ENCODE data around the gene CAB39.

The CAB39 gene

GRCh38 chr2:230863442-230864121 is 150.9 kb downstream of the CAB39 start:
- no peak for DNase-seq (ENCODE audit: low spot score)

- DNase-seq (ENCODE audit: low spot score), result no peak
Observed at GRCh38 chr2:230864122-230864604, 151.5 kb downstream of the CAB39 start.

GRCh38 chr2:230864605-230865306 is 152.1 kb downstream of the CAB39 start, which contains the start of gene ITM2C:
TSS of gene ITM2C (plus strand) at chr2:230864942. CDS start at chr2:230865026, 84 bp downstream.
- peak; percentile 89 for DNase-seq (ENCODE audit: low spot score)

GRCh38 chr2:230865307-230865765 is 152.7 kb downstream of the CAB39 start:
- peak; percentile 45 for DNase-seq (ENCODE audit: low spot score)

GRCh38 chr2:230865766-230866755 is 153.4 kb downstream of the CAB39 start:
- peak; percentile 72 for DNase-seq (ENCODE audit: low spot score)

DNA sequence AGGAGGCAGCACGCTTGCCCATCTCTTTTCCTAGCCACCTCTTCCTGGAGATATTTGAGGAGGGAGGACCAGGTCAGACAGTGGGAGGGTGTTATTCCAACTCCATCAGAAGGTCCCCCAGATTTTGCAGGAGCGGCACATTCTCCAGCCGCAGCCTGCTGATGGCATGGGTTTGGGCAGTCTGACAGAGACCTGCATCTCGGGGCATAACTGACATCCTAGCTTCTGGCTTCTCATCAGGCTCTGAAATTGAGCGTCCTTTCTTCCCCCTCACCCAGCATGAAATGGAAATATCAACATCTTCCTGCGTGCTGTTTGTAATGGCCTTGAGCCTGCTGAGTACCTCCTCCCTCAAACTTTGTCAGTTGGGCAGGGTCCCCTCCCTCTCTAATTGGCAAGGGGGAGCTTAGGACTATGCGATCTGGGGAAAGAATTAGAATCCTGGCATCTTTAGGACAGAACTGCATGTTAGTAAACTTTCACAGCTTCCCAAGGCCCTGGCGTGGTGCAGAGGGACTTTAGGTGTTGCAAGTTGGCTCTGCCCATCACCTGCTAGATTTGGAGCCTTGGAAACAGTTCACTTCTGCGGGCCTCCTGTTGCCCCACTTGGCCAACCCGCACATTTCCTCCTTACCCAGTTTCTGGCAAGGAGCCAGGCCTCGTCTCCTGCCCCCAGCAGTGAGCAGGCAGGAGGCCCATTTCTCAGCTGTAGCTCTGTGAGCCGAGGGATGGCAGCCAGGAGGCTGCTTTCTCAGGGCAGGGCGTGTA is 154.3 kb downstream of the CAB39 start:
- DNase-seq (ENCODE audit: low spot score), result no peak

GRCh38 chr2:230868161-230868946 is 155.7 kb downstream of the CAB39 start:
- no peak for DNase-seq (ENCODE audit: low spot score)

DNA sequence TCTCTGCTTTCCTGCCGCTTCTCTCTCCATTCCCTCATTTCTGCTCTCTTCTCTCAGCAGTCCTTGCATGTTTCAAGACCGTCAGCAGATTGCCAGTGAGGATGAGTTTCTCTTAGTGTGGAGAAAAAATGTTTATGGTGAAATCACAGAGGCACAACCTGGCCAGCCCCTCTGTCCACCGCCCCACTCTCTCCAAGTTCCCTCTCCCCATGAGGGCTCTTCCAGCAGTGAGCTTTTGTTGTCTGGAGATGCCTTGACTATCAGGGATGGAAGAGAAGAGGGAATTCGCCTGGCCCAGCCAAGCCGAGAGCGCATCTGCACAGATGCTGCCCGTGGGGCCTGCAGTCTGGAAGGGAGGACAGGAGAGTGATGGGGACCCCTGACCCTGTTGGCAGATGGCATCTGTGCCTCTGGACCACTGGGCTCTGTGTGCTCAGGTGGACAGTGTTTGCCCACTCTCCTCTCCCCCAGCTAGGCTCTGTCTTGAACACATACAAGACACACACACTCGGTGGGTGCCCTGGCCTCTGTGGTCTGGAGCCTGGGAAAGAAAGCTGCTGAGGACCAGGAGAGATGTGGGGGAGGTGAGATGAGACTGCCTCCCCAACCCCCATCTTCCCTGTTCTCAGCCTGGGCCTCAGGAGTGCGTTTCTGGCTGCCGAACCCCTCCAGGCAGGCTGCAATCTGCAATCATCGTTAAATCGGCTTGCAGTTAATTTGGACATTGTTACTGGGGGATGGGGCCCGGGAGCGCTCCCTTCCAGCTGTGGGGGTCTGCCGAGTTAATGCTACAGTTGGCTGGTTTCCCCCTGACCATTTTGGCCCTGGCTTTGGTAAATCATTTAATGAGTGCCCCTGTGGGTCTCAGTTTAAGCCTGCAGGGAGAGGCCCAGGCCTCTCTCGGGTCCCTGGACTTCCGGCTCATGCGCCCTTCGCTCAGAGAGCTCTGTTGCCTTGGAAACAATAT is 156.6 kb downstream of the CAB39 start:
- no peak for DNase-seq (ENCODE audit: low spot score)

DNA sequence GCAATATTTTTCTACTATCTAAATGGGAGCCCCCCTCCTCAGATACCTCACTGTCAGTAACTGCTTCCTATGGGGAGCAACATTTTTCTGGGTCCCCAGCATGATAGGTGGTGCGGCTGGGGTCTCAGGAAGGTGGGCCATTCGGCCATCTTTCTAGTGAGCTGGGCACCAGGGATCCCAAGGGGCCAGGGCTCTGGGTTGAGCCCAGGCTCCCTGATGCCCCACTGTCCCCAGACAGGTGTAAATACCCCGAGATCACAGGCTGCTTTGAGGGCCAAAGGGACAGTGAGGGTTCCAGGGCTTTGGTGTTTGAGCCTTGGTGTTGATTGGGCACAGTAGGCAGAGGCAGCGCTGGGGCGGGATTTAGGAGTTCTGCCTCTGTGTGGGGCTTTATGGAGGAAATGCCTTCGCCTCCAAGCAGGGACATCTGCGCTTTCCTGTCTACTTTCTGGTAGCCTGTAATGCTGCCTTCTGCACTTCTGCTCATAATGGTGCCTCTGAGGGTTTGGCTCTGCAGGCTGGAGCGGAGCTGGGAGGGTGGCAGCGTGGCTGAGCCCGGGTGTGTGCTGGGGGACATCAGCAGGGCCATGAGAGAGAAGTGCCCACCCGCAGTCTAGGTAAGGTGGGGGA is 157.4 kb downstream of the CAB39 start:
- DNase-seq (ENCODE audit: low spot score), result no peak
